ENCODE results near the gene TBC1D1. TPM values are rescaled to one million over a fixed set of nuclear protein-coding genes. Genes with fewer than 3 reads are reported as not detected.
A peak's percentile ranks its signal among the peaks of the same experiment; 100 is the strongest.

TBC1D1 gene
- polyA plus RNA-seq, 1 experiment = 50.7 TPM

DNA sequence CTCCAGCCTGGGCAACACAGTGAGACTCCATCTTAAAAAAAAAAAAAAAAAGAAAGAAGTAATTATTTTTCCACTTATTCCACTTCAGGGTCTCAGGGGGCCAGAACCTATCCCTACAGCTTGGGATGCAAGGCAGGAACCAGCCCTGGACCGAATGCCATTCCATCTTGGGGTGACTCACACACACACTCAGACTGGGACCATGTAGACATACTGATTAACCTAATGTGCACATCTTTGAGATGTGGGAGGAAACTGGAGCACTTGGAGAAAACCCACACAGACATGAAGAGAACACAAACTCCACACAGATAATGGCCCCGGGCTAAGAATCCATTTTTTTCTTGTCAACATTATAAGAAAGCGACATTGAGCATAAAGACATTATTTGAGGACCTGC lies 201.8 kb downstream of the TBC1D1 start:
- H3K4me3 ChIP-seq (ENCODE audit: low read depth, low read length) = no peak overlapping the region
- TF ChIP-seq, protein P1, sequence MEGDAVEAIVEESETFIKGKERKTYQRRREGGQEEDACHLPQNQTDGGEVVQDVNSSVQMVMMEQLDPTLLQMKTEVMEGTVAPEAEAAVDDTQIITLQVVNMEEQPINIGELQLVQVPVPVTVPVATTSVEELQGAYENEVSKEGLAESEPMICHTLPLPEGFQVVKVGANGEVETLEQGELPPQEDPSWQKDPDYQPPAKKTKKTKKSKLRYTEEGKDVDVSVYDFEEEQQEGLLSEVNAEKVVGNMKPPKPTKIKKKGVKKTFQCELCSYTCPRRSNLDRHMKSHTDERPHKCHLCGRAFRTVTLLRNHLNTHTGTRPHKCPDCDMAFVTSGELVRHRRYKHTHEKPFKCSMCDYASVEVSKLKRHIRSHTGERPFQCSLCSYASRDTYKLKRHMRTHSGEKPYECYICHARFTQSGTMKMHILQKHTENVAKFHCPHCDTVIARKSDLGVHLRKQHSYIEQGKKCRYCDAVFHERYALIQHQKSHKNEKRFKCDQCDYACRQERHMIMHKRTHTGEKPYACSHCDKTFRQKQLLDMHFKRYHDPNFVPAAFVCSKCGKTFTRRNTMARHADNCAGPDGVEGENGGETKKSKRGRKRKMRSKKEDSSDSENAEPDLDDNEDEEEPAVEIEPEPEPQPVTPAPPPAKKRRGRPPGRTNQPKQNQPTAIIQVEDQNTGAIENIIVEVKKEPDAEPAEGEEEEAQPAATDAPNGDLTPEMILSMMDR (IDR thresholded peaks at IDR 0.05; ENCODE audit: low read depth, low read length) = no peak
- ChIA-PET POLR2A (no interaction called here), CTCF (no interaction called here)
- no peak for DNase-seq (ENCODE audit: low read depth, low spot score)
- no peak overlapping the region for H3K27ac ChIP-seq (ENCODE audit: low read depth, low read length)
- no peaks in the 10 kb centered on the region for H3K27me3 ChIP-seq (ENCODE audit: control insufficient read depth, insufficient read depth, low read length)
- H3K9me3 ChIP-seq (ENCODE audit: control insufficient read depth, insufficient read depth, low read length) = no peaks in the 10 kb centered on the region

DNA sequence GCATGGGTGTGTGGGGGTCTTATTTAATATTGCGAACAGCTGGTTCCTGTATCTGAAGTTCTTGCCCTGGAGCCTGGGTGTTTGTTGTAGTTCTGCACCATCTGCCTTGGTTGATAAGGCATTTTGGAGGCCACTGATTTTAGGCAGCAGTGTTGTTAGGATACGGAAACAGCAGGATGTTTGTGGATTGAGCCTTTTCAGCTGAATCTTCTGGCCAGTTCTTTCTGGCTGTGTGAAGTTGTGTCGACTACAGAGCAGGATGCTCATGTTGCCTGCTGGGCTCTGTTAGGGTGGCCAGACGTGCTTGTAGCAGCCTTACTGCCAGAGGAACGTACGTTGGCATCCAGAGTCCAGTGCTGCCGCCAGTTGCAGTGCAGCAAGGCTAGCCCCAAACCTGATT lies 203.5 kb downstream of the TBC1D1 start:
- Histone ChIP-seq H3K4me3 (ENCODE audit: low read depth, low read length) (no peak overlapping the region), H3K9me3 (ENCODE audit: control insufficient read depth, insufficient read depth, low read length) (no peaks in the 10 kb centered on the region), H3K27me3 (ENCODE audit: control insufficient read depth, insufficient read depth, low read length) (no peaks in the 10 kb centered on the region), H3K27ac (ENCODE audit: low read depth, low read length) (no peak overlapping the region)
- POLR2A ChIA-PET = interaction anchor here (0.7 kb wide), 1 partner anchor 1357 kb away, joined by 3 read pairs; no protein-coding TSS in a partner anchor
- no peak for DNase-seq (ENCODE audit: low read depth, low spot score)
- TF ChIP-seq, protein P1 (IDR thresholded peaks at IDR 0.05; ENCODE audit: low read depth, low read length) = no peak
- CTCF ChIA-PET = interaction anchor here (0.7 to 0.8 kb wide), 2 partner anchors 25 to 32 kb away, joined by 3 read pairs; no protein-coding TSS in a partner anchor

DNA sequence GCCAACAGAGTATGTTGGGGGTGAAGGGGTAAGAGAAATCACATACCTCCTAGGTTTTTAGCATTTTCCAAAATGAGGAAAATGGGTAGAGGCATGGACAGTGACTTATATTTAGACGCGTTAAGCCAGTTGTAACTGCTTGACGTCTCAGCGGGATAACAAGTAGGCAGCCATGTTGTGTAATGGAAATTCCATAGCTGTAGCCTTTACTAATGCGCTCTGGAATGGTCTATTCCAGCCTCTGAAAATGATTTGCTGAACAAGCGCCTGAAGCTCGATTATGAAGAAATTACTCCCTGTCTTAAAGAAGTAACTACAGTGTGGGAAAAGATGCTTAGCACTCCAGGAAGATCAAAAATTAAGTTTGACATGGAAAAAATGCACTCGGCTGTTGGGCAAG lies 204.8 kb downstream of the TBC1D1 start:
- ChIA-PET CTCF (interaction anchor here (1.1 to 1.4 kb wide), 2 partner anchors 17 to 84 kb away, joined by 3 to 4 read pairs; no protein-coding TSS in a partner anchor), POLR2A (no interaction called here)
- TF ChIP-seq, protein P1 (IDR thresholded peaks at IDR 0.05; ENCODE audit: low read depth, low read length) = no peak
- no peak for DNase-seq (ENCODE audit: low read depth, low spot score)
- H3K27me3 ChIP-seq (ENCODE audit: control insufficient read depth, insufficient read depth, low read length) = no peaks in the 10 kb centered on the region
- no peak overlapping the region for H3K4me3 ChIP-seq (ENCODE audit: low read depth, low read length)
- H3K9me3 ChIP-seq (ENCODE audit: control insufficient read depth, insufficient read depth, low read length) = no peaks in the 10 kb centered on the region
- H3K27ac ChIP-seq (ENCODE audit: low read depth, low read length) = no peak overlapping the region

DNA sequence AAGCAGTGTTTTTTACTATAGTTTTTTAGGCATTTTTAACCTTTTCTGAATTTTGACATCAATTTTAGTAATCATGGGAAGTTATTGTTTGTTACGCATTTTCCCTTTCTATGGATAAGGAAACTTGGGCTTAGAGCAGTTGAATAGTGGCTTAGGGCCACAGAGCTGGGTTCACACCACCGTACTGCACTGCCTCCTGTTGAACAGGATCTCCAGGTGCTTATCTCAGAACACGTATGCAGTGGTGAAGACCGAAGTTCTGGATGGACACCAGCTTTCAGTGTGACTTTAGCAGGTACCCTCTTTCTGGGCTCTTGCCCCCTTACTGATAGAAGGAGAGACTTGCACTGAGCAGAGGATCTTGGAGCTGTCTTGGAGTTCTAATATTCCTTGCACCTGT lies 206.9 kb downstream of the TBC1D1 start:
- Histone ChIP-seq H3K4me3 (ENCODE audit: low read depth, low read length) (no peak overlapping the region), H3K27me3 (ENCODE audit: control insufficient read depth, insufficient read depth, low read length) (no peaks in the 10 kb centered on the region), H3K9me3 (ENCODE audit: control insufficient read depth, insufficient read depth, low read length) (no peaks in the 10 kb centered on the region), H3K27ac (ENCODE audit: low read depth, low read length) (no peak overlapping the region)
- TF ChIP-seq, protein P1 (IDR thresholded peaks at IDR 0.05; ENCODE audit: low read depth, low read length) = no peak
- CTCF ChIA-PET = no interaction called here
- no peak for DNase-seq (ENCODE audit: low read depth, low spot score)
- POLR2A ChIA-PET = interaction anchor here (0.6 kb wide), 1 partner anchor 12 kb away, joined by 3 read pairs; no protein-coding TSS in a partner anchor

DNA sequence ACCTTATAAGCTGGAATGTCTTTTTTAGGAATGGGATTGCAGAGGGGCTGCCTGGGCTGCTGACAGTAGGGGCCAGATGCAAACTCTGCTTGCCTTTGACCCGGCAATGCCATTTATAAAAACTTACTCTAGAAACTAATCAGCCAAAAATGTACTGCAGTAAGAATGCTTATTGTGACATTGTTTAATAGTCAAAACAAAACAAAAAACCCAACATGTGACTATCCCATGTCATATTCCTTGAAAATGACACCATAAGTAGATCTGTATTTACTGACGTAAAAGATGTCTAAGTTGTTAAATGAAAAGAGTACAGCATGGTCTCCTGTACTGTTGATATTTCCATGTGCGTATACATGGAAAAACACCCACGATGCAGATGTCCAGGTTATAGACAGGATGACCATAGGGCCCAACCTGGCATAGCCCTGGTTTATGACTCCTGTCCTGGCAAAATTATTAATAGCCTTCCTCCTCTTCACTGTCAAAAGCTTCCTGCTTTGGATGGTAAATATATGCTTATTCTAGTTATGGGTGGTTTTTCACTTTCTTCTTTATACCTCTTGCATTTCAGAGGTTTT lies 208.2 kb downstream of the TBC1D1 start:
- POLR2A ChIA-PET = interaction anchor here (1.4 kb wide), 1 partner anchor 16 kb away, joined by 5 read pairs; no protein-coding TSS in a partner anchor
- Histone ChIP-seq H3K4me3 (ENCODE audit: low read depth, low read length) (no peak overlapping the region), H3K9me3 (ENCODE audit: control insufficient read depth, insufficient read depth, low read length) (no peaks in the 10 kb centered on the region), H3K27ac (ENCODE audit: low read depth, low read length) (peak overlapping the region; percentile 41), H3K27me3 (ENCODE audit: control insufficient read depth, insufficient read depth, low read length) (no peaks in the 10 kb centered on the region)
- CTCF ChIA-PET = interaction anchor here (0.6 kb wide), 1 partner anchor 735 kb away, joined by 4 read pairs; no protein-coding TSS in a partner anchor
- DNase-seq (ENCODE audit: low read depth, low spot score) = no peak
- TF ChIP-seq, protein P1 (IDR thresholded peaks at IDR 0.05; ENCODE audit: low read depth, low read length) = no peak

All from AG04450 (cell line).